Stimulated activated CD8-positive, alpha-beta memory T cell treated with anti-CD3 and anti-CD28 coated beads, Interleukin-7, amount 100 ng/mL, for 4 hours (primary cell): Measurements from ENCODE around the gene PDE4D.

Source experiments
- DNase-seq, 2 donors: peaks; one replicate each; pipeline ENCODE4 v3.0.0-alpha.2; 2020; ENCODE audit warnings: low read depth in 2 of 2

PDE4D gene

GRCh38 chr5:59287884-59288283 is 605.6 kb downstream of the PDE4D start:
- DNase-seq: no peak

- no peak for DNase-seq
These were observed 606.2 kb downstream of the PDE4D start for GRCh38 chr5:59287361-59287760.

- DNase-seq: no peak
These were observed 607.0 kb downstream of the PDE4D start for GRCh38 chr5:59286510-59286909.

GRCh38 chr5:59285300-59286016 is 608.1 kb downstream of the PDE4D start:
- no peak for DNase-seq

GRCh38 chr5:59282726-59283125 is 610.8 kb downstream of the PDE4D start:
- DNase-seq: no peak

- no peak for DNase-seq
These were observed 613.5 kb downstream of the PDE4D start for GRCh38 chr5:59279979-59280378.

- no peak for DNase-seq
These were observed 616.6 kb downstream of the PDE4D start for GRCh38 chr5:59276917-59277372.

GRCh38 chr5:59276325-59276675 is 617.2 kb downstream of the PDE4D start:
- DNase-seq: no peak

GRCh38 chr5:59275510-59276324 is 617.8 kb downstream of the PDE4D start:
- no peak for DNase-seq

- DNase-seq: no peak
These were observed 618.4 kb downstream of the PDE4D start for GRCh38 chr5:59275170-59275509.

- no peak for DNase-seq
These were observed 619.4 kb downstream of the PDE4D start for GRCh38 chr5:59274106-59274636.

- no peak for DNase-seq
These were observed 620.6 kb downstream of the PDE4D start for GRCh38 chr5:59272809-59273427.

GRCh38 chr5:59268756-59269415 is 624.6 kb downstream of the PDE4D start:
- DNase-seq: no peak

GRCh38 chr5:59267033-59267432 is 626.5 kb downstream of the PDE4D start:
- DNase-seq: no peak

- no peak for DNase-seq
These were observed 627.1 kb downstream of the PDE4D start for GRCh38 chr5:59266410-59266809.

GRCh38 chr5:59264639-59265245 is 628.8 kb downstream of the PDE4D start:
- DNase-seq: no peak

GRCh38 chr5:59264013-59264412 is 629.5 kb downstream of the PDE4D start:
- DNase-seq: no peak

- DNase-seq: no peak
These were observed 631.6 kb downstream of the PDE4D start for GRCh38 chr5:59261969-59262368.

- DNase-seq: no peak
These were observed 632.6 kb downstream of the PDE4D start for GRCh38 chr5:59260973-59261372.

- no peak for DNase-seq
These were observed 633.3 kb downstream of the PDE4D start for GRCh38 chr5:59260200-59260599.

- DNase-seq: no peak
These were observed 634.3 kb downstream of the PDE4D start for GRCh38 chr5:59259237-59259636.
